B cell (primary cell): Measurements from ENCODE around the gene EDDM13.
A peak's percentile ranks its signal among the peaks of the same experiment; 100 is the strongest.

Experiments used
- EZH2 ChIP-seq: IDR thresholded peaks from 2 replicates; pipeline ENCODE4 v1.6.1; 2012; ENCODE audit warnings: borderline replicate concordance, low read depth, mild to moderate bottlenecking, moderate library complexity, low read length; ENCODE audit not compliant: insufficient read depth, poor library complexity, severe bottlenecking
- TF ChIP-seq, protein P1 (sequence below): fragments of 200-600 bp; IDR thresholded peaks from one replicate; pipeline ENCODE4 v1.8.0; 2022; ENCODE audit warnings: antibody characterized with exemption, mild to moderate bottlenecking

DNA sequence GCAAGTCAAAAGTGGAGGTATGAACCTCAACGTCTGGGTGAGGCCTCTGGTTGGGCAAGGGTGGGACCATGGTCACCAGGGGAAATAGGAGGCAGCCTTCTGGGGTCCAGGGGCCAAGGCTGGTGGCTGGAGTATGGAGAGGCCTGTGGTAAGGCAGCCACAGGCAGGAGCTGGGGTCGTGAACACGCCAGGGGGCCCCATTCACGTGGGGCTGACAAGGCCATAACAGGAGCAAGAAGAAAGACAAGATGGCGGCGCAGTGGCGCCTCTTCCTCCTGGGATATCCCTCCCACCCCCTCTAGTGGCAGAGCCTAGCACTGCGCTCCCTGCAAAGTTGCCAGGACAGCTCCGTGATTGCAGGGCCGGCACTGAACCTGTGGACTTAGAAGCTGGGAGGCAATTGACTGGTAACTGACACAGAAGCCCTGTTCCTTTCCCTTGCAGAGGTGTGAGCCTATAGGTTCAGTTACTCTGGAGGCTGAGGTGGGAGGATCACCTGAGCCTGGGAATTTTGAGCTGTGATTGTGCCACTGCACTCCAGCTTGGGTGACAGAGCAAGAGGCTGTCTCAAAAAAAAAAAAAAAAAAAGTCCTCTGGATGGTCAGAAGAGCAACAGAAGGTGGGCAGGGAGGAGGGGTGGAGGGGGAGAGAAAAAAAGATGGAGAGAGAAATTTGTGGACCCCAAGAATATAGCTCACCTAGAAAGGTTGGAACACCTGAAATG, 19.7 kb upstream of the EDDM13 start:
- TF ChIP-seq, protein P1, sequence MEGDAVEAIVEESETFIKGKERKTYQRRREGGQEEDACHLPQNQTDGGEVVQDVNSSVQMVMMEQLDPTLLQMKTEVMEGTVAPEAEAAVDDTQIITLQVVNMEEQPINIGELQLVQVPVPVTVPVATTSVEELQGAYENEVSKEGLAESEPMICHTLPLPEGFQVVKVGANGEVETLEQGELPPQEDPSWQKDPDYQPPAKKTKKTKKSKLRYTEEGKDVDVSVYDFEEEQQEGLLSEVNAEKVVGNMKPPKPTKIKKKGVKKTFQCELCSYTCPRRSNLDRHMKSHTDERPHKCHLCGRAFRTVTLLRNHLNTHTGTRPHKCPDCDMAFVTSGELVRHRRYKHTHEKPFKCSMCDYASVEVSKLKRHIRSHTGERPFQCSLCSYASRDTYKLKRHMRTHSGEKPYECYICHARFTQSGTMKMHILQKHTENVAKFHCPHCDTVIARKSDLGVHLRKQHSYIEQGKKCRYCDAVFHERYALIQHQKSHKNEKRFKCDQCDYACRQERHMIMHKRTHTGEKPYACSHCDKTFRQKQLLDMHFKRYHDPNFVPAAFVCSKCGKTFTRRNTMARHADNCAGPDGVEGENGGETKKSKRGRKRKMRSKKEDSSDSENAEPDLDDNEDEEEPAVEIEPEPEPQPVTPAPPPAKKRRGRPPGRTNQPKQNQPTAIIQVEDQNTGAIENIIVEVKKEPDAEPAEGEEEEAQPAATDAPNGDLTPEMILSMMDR = peak; percentile 73
- TF ChIP-seq EZH2 = no peak
